ENCODE measurements around the gene SUSD5.

Gene SUSD5

GRCh38 chr3:33155301-33155700 lies 63.3 kb downstream of the SUSD5 start:
- Histone ChIP-seq H3K79me2 (ENCODE audit: low read length) (no peaks in the 10 kb centered on the region), H3K9ac (ENCODE audit: low read length) (no peak overlapping the region), H4K20me1 (ENCODE audit: insufficient read depth, low read length) (no peaks in the 10 kb centered on the region), H3K36me3 (replicated peaks; ENCODE audit: insufficient read depth, low read length) (no peaks in the 10 kb centered on the region), H2AFZ (ENCODE audit: low read length) (no peak overlapping the region), H3K9me3 (replicated peaks; ENCODE audit: insufficient read depth, low read length) (no peaks in the 10 kb centered on the region), H3K9me2 (replicated peaks; ENCODE audit: insufficient read depth, low read length) (no peaks in the 10 kb centered on the region), H3K4me1 (ENCODE audit: low read length) (no peaks in the 10 kb centered on the region), H3K4me2 (ENCODE audit: low read depth, low read length) (no peak overlapping the region), H3F3A (ENCODE audit: insufficient read depth, low read length) (no peaks in the 10 kb centered on the region), H3K27me3 (replicated peaks; ENCODE audit: insufficient read depth, low read length) (no peaks in the 10 kb centered on the region), H3K27ac (ENCODE audit: low read length) (no peak overlapping the region), H3K4me3 (ENCODE audit: low read length) (no peak overlapping the region)
- no peak for DNase-seq
- TF ChIP-seq EZH2 (optimal IDR thresholded peaks at IDR 0.05; ENCODE audit: low read depth, low read length) (no peak), EZH2phosphoT487 (IDR thresholded peaks at IDR 0.05; ENCODE audit: low read length) (no peak), CTCF (IDR thresholded peaks at IDR 0.05; ENCODE audit: low read length) (no peak)

GRCh38 chr3:33153782-33154181 lies 64.8 kb downstream of the SUSD5 start:
- TF ChIP-seq EZH2 (optimal IDR thresholded peaks at IDR 0.05; ENCODE audit: low read depth, low read length) (no peak), CTCF (IDR thresholded peaks at IDR 0.05; ENCODE audit: low read length) (no peak), EZH2phosphoT487 (IDR thresholded peaks at IDR 0.05; ENCODE audit: low read length) (no peak)
- Histone ChIP-seq H3K4me2 (ENCODE audit: low read depth, low read length) (no peak overlapping the region), H3K27me3 (replicated peaks; ENCODE audit: insufficient read depth, low read length) (no peaks in the 10 kb centered on the region)

GRCh38 chr3:33152363-33153360 lies 65.9 kb downstream of the SUSD5 start:
- H3K4me2 ChIP-seq (ENCODE audit: low read depth, low read length): no peak overlapping the region
- H3K9me3 ChIP-seq (replicated peaks; ENCODE audit: insufficient read depth, low read length): no peaks in the 10 kb centered on the region
- H3K4me3 ChIP-seq (ENCODE audit: low read length): no peak overlapping the region
- no peak overlapping the region for H3K9ac ChIP-seq (ENCODE audit: low read length)
- H3K4me1 ChIP-seq (ENCODE audit: low read length): no peaks in the 10 kb centered on the region
- DNase-seq: no peak
- H3F3A ChIP-seq (ENCODE audit: insufficient read depth, low read length): no peaks in the 10 kb centered on the region
- H3K27ac ChIP-seq (ENCODE audit: low read length): no peak overlapping the region
- H3K79me2 ChIP-seq (ENCODE audit: low read length): no peaks in the 10 kb centered on the region
- H2AFZ ChIP-seq (ENCODE audit: low read length): no peak overlapping the region
- H4K20me1 ChIP-seq (ENCODE audit: insufficient read depth, low read length): no peaks in the 10 kb centered on the region
- H3K9me2 ChIP-seq (replicated peaks; ENCODE audit: insufficient read depth, low read length): no peaks in the 10 kb centered on the region
- TF ChIP-seq CTCF (IDR thresholded peaks at IDR 0.05; ENCODE audit: low read length): no peak
- no peak for TF ChIP-seq EZH2phosphoT487 (IDR thresholded peaks at IDR 0.05; ENCODE audit: low read length)
- TF ChIP-seq EZH2 (optimal IDR thresholded peaks at IDR 0.05; ENCODE audit: low read depth, low read length): no peak
- no peaks in the 10 kb centered on the region for H3K27me3 ChIP-seq (replicated peaks; ENCODE audit: insufficient read depth, low read length)
- no peaks in the 10 kb centered on the region for H3K36me3 ChIP-seq (replicated peaks; ENCODE audit: insufficient read depth, low read length)

More at GRCh38 chr3:33153782-33154181, 64.8 kb downstream of the SUSD5 start:
- Histone ChIP-seq H4K20me1 (ENCODE audit: insufficient read depth, low read length) (no peaks in the 10 kb centered on the region), H2AFZ (ENCODE audit: low read length) (no peak overlapping the region), H3K36me3 (replicated peaks; ENCODE audit: insufficient read depth, low read length) (no peaks in the 10 kb centered on the region), H3K9ac (ENCODE audit: low read length) (no peak overlapping the region), H3K4me3 (ENCODE audit: low read length) (no peak overlapping the region), H3K4me1 (ENCODE audit: low read length) (no peaks in the 10 kb centered on the region), H3K9me3 (replicated peaks; ENCODE audit: insufficient read depth, low read length) (no peaks in the 10 kb centered on the region), H3K27ac (ENCODE audit: low read length) (no peak overlapping the region), H3K9me2 (replicated peaks; ENCODE audit: insufficient read depth, low read length) (no peaks in the 10 kb centered on the region), H3F3A (ENCODE audit: insufficient read depth, low read length) (no peaks in the 10 kb centered on the region), H3K79me2 (ENCODE audit: low read length) (no peaks in the 10 kb centered on the region)
- no peak for DNase-seq

All from MM.1S (cell line).